Calu3 (cell line): Measurements from ENCODE around the gene GAREM1. TPM values are rescaled to one million over a fixed set of nuclear protein-coding genes. Genes with fewer than 3 reads are reported as not detected.

Experiments
- BruUV-seq: library from RNA; stranded (reverse); fragments of 400-500 nt; replicated peaks from 2 replicates; lab custom pipeline; 2021; lab: Mats Ljungman, UMichigan
- CTCF ChIA-PET: fragments of 300-600 bp; sonication (Branson Sonifier 250); formaldehyde crosslinking; loops from one replicate; lab custom pipeline; 2022; ENCODE audit warnings: antibody characterized with exemption; lab: Charles Lee
- DNase-seq: peaks from one replicate; pipeline ENCODE4 v3.0.0; 2022
- H3K27ac Mint-ChIP-seq: one replicate; pipeline ENCODE4 v1.8.0; 2022; ENCODE audit warnings: mixed read lengths; ENCODE audit not compliant: unreplicated experiment
- H3K27me3 Mint-ChIP-seq: one replicate; pipeline ENCODE4 v1.8.0; 2022; ENCODE audit warnings: mixed read lengths; ENCODE audit not compliant: unreplicated experiment
- H3K36me3 Mint-ChIP-seq: one replicate; pipeline ENCODE4 v1.8.0; 2022; ENCODE audit warnings: mild to moderate bottlenecking, moderate library complexity, mixed read lengths; ENCODE audit not compliant: insufficient read depth, unreplicated experiment
- H3K4me1 Mint-ChIP-seq: one replicate; pipeline ENCODE4 v1.8.0; 2022; ENCODE audit warnings: mild to moderate bottlenecking, low read depth, mixed read lengths; ENCODE audit not compliant: unreplicated experiment
- H3K4me3 Mint-ChIP-seq: one replicate; pipeline ENCODE4 v1.8.0; 2022; ENCODE audit warnings: mild to moderate bottlenecking, low read depth, moderate library complexity, mixed read lengths; ENCODE audit not compliant: unreplicated experiment
- H3K9me3 Mint-ChIP-seq: one replicate; pipeline ENCODE4 v1.8.0; 2022; ENCODE audit warnings: low read depth, mixed read lengths; ENCODE audit not compliant: unreplicated experiment
- intact Hi-C: fragments of 100-400 bp; cut with micrococcal nuclease; formaldehyde crosslinking; loops from one replicate; pipeline ENCODE4 v1.10.0; 2022; ENCODE audit not compliant: unreplicated experiment
- total RNA-seq: library from RNA; stranded (reverse); gene quantifications from 2 replicates; pipeline ENCODE4 v1.2.3, GENCODE V29; 2022
- TF ChIP-seq, protein P1 (sequence below): fragments of 200-600 bp; IDR thresholded peaks from one replicate; pipeline ENCODE4 v1.8.0; 2022; ENCODE audit warnings: antibody characterized with exemption; ENCODE audit not compliant: unreplicated experiment

Gene GAREM1
- total RNA-seq, 1 experiment from 2014 or later = 19.3 TPM

DNA sequence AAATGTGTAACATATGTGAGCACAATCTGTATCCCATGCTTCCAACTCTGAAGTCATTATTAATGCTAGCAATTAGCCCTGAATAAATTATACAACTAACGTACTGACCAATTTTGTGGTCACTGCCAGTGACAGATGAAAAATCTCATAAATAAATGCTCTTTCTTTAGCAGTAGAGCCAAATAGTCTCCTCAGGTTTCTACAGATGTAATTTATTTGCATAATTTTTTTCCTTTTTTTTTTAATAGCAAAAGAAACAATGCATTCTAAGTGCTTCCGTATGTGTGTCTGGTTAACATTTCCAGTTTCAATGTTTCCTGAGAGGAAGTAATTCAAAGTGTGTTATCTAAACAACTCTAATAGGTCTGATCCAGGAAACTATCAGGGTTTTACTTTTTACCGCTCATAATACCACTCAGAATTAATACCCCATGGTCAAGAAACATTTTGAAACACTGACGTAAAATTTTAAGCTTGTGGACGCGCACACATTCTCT is 172.5 kb downstream of the GAREM1 start:
- TF ChIP-seq, protein P1, sequence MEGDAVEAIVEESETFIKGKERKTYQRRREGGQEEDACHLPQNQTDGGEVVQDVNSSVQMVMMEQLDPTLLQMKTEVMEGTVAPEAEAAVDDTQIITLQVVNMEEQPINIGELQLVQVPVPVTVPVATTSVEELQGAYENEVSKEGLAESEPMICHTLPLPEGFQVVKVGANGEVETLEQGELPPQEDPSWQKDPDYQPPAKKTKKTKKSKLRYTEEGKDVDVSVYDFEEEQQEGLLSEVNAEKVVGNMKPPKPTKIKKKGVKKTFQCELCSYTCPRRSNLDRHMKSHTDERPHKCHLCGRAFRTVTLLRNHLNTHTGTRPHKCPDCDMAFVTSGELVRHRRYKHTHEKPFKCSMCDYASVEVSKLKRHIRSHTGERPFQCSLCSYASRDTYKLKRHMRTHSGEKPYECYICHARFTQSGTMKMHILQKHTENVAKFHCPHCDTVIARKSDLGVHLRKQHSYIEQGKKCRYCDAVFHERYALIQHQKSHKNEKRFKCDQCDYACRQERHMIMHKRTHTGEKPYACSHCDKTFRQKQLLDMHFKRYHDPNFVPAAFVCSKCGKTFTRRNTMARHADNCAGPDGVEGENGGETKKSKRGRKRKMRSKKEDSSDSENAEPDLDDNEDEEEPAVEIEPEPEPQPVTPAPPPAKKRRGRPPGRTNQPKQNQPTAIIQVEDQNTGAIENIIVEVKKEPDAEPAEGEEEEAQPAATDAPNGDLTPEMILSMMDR = no peak
- DNase-seq = no peak
- H3K4me1 Mint-ChIP-seq = peaks cover 21% of the 10 kb centered on the region
- H3K27ac Mint-ChIP-seq = no peak overlapping the region
- no peaks in the 10 kb centered on the region for H3K9me3 Mint-ChIP-seq
- no peak overlapping the region for H3K4me3 Mint-ChIP-seq
- intact Hi-C loops = no loop called here
- BruUV-seq = no TSS peak
- CTCF ChIA-PET = interaction anchor here (1.5 kb wide), 1 partner anchor 9 kb away, joined by 8 read pairs; no protein-coding TSS in a partner anchor
- H3K27me3 Mint-ChIP-seq = no peaks in the 10 kb centered on the region
- peaks cover 4% of the 10 kb centered on the region for H3K36me3 Mint-ChIP-seq

DNA sequence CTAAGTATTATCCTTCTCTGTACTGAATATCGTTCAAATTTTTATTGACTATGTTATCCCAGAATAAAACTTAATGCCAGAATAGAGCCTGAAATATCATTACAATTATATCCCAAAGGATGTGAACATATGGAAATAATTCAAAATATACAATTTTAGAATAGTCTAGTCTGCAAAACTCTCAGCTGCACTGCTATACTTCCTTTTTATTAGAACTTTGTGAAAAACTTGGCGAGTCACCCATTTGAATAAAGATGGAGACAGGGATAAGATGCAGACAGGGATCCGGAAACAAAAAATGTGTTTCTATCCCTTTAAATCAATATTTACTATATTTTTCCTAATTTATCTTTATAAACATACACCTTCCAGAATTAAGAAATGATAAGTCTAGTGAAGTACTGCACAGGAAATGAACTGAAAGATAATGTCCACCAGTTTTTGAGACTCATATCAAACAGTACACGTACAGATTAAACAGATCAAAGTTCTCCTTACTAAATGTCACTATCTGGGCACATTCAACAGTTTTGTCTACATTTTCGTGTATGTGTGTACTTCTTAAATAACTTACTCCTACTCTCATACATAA is 173.0 kb downstream of the GAREM1 start:
- no TSS peak for BruUV-seq
- CTCF ChIA-PET = no interaction called here
- Mint-ChIP-seq H3K27ac (no peak overlapping the region), H3K4me3 (no peak overlapping the region), H3K4me1 (peaks cover 16% of the 10 kb centered on the region), H3K27me3 (no peaks in the 10 kb centered on the region), H3K36me3 (peaks cover 4% of the 10 kb centered on the region), H3K9me3 (no peaks in the 10 kb centered on the region)
- no peak for DNase-seq
- intact Hi-C loops = no loop called here
- TF ChIP-seq, protein P1 = no peak

DNA sequence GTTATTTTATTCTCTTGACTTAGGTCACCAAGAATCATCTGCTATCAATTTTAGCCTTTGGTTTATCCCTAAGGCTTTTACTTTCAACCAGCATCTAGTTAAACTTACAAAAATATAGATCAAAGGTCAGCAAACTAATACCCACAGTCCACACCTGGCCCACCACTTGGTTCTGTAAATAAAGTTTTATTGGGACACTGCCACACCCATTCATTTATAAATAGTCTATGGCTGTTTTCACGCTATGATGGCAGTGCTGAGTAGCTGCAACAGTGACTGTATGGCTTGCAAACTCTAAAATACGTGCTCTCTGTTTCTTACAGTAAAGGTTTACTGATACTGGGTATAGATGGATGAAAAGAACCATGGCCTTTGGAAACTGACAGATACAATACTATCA is 173.8 kb downstream of the GAREM1 start:
- TF ChIP-seq, protein P1 = no peak
- Mint-ChIP-seq H3K36me3 (peaks cover 4% of the 10 kb centered on the region), H3K27ac (no peak overlapping the region), H3K4me3 (no peak overlapping the region), H3K27me3 (no peaks in the 10 kb centered on the region), H3K4me1 (peaks cover 8% of the 10 kb centered on the region), H3K9me3 (no peaks in the 10 kb centered on the region)
- BruUV-seq = no TSS peak
- CTCF ChIA-PET = no interaction called here
- DNase-seq = no peak
- intact Hi-C loops = no loop called here

DNA sequence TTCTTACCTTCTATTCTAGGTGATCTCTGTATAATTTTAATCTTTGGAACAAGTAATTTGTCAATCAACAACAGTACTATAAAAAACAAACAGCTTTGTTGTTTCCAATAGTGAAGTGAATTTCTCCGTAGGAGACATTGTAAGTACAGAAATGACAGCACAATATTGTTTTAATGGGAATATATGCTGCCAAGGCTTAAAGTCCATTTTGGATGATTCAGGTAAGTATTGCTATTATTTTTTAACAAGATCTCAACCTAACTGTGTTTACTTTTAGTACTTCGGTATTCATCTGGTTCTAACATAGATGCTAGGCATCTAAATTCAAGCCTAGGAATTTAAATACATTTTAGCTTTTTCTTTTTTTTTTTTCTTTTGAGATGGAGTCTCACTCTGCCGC is 175.1 kb downstream of the GAREM1 start:
- TF ChIP-seq, protein P1 = no peak
- H3K4me3 Mint-ChIP-seq = no peak overlapping the region
- H3K36me3 Mint-ChIP-seq = peaks cover 3% of the 10 kb centered on the region
- H3K27me3 Mint-ChIP-seq = no peaks in the 10 kb centered on the region
- BruUV-seq = no TSS peak
- peaks cover 8% of the 10 kb centered on the region for H3K4me1 Mint-ChIP-seq
- CTCF ChIA-PET = no interaction called here
- no peak for DNase-seq
- no peak overlapping the region for H3K27ac Mint-ChIP-seq
- no peaks in the 10 kb centered on the region for H3K9me3 Mint-ChIP-seq
- intact Hi-C loops = no loop called here
